Keratinocyte (primary cell): Measurements from ENCODE around the gene TIPARP. TPM values are rescaled to one million over a fixed set of nuclear protein-coding genes. Genes with fewer than 3 reads are reported as not detected.

Source experiments
- DNase-seq: peaks from one replicate; pipeline ENCODE4 v3.0.0-alpha.2; 2011; ENCODE audit warnings: low read depth, missing footprints, low spot score
- FAIRE-seq: peaks from 2 replicates; lab custom pipeline; 2011; peaks lifted over from hg19 to GRCh38; lab: Jason Lieb, UNC
- H2AFZ ChIP-seq: 2 replicates; pipeline ENCODE4 v1.6.0; 2012; ENCODE audit warnings: low read length, control low read depth, inconsistent platforms; ENCODE audit not compliant: control insufficient read depth
- H3K27ac ChIP-seq: 2 replicates; pipeline ENCODE4 v1.5.1; 2011; ENCODE audit warnings: low read length; ENCODE audit not compliant: control insufficient read depth, insufficient read depth
- H3K27me3 ChIP-seq: 3 replicates; pipeline ENCODE4 v1.6.0; 2011; ENCODE audit warnings: low read length; ENCODE audit not compliant: control insufficient read depth, insufficient read depth; ENCODE audit errors: extremely low read depth
- H3K36me3 ChIP-seq, 2 experiments: 2 replicates in 1 of 2; 3 replicates in 1 of 2; pipeline ENCODE4 v1.5.1; 2011; ENCODE audit warnings: low read length in 2 of 2, mild to moderate bottlenecking in 1 of 2; ENCODE audit not compliant: control insufficient read depth in 2 of 2, insufficient read depth in 2 of 2; ENCODE audit errors: extremely low read depth in 1 of 2
- H3K4me1 ChIP-seq: 3 replicates; pipeline ENCODE4 v1.5.1; 2011; ENCODE audit warnings: low read length; ENCODE audit not compliant: control insufficient read depth, insufficient read depth; ENCODE audit errors: extremely low read depth
- H3K4me2 ChIP-seq: 3 replicates; pipeline ENCODE4 v1.6.0; 2011; ENCODE audit warnings: low read depth, low read length; ENCODE audit not compliant: control insufficient read depth, insufficient read depth; ENCODE audit errors: extremely low read depth
- H3K4me3 ChIP-seq, 3 experiments: fragments of 200-600 bp in 1 of 3; sonication (generic) in 1 of 3; 2 replicates in 2 of 3; 3 replicates in 1 of 3; pipeline ENCODE4 v1.5.1; 2011 to 2016; ENCODE audit warnings: low read length in 3 of 3, mild to moderate bottlenecking in 3 of 3, control low read depth in 2 of 3, inconsistent platforms in 1 of 3, low read depth in 1 of 3, mixed read lengths in 1 of 3, mixed run types in 1 of 3, moderate library complexity in 1 of 3; ENCODE audit not compliant: control insufficient read depth in 2 of 3, insufficient read depth in 2 of 3; ENCODE audit errors: extremely low read depth in 1 of 3
- H3K79me2 ChIP-seq: 2 replicates; pipeline ENCODE4 v1.6.0; 2012; ENCODE audit warnings: low read length; ENCODE audit not compliant: control insufficient read depth, insufficient read depth
- H3K9ac ChIP-seq: 3 replicates; pipeline ENCODE4 v1.6.0; 2011; ENCODE audit warnings: low read length; ENCODE audit not compliant: control insufficient read depth, insufficient read depth; ENCODE audit errors: extremely low read depth
- H3K9me1 ChIP-seq: 3 replicates; pipeline ENCODE4 v1.6.0; 2011; ENCODE audit warnings: low read length; ENCODE audit not compliant: control insufficient read depth, insufficient read depth; ENCODE audit errors: extremely low read depth
- H3K9me3 ChIP-seq: 2 replicates; pipeline ENCODE4 v1.5.1; 2012; ENCODE audit warnings: low read depth, low read length; ENCODE audit not compliant: control insufficient read depth
- H4K20me1 ChIP-seq: 3 replicates; pipeline ENCODE4 v1.6.0; 2011; ENCODE audit warnings: low read length; ENCODE audit not compliant: control insufficient read depth, insufficient read depth; ENCODE audit errors: extremely low read depth
- CTCF ChIP-seq, 3 experiments: IDR thresholded peaks in 1 of 3; conservative IDR thresholded peaks in 1 of 3; optimal IDR thresholded peaks in 1 of 3; 2 replicates in 2 of 3; 3 replicates in 1 of 3; pipeline versions ENCODE3 to v1.5.1; 2011; ENCODE audit warnings: low read length in 3 of 3, mild to moderate bottlenecking in 3 of 3, moderate library complexity in 2 of 3, control low read depth in 1 of 3, inconsistent platforms in 1 of 3; ENCODE audit not compliant: insufficient read depth in 2 of 3; ENCODE audit errors: extremely low read depth in 1 of 3
- EZH2 ChIP-seq: IDR thresholded peaks from one replicate; pipeline ENCODE4 v1.6.1; 2012; ENCODE audit warnings: inconsistent platforms, mild to moderate bottlenecking, low read length, moderate library complexity
- dilution Hi-C: fragments of 300-500 bp; cut with MboI; formaldehyde crosslinking; loops from one replicate; pipeline ENCODE4 v1.7.0; 2020; ENCODE audit warnings: low sequenced_read_pairs; ENCODE audit not compliant: extremely low pct_ligation_motif_present
- polyA plus RNA-seq, 5 experiments: library from polyadenylated mRNA; depleted of rRNA in 3 of 5; stranded (reverse) in 3 of 5; stranded (forward) in 1 of 5; unstranded in 1 of 5; fragments of >200 nt; gene quantifications; 1 replicate in 1 of 5; 2 replicates in 3 of 5; 3 replicates in 1 of 5; pipeline versions ENCODE4 v1.2.1 to v1.2.3, GENCODE V29; 2011 to 2012; ENCODE audit warnings: missing spikeins in 2 of 5, low read depth in 1 of 5, low replicate concordance in 1 of 5

The TIPARP gene
- polyA plus RNA-seq, 1 donor (not counting 4 experiments of a cell fraction or from before 2014, with no cell fraction given): 62.0 TPM

GRCh38 chr3:156693166-156693565, 18.8 kb downstream of the TIPARP start:
- Histone ChIP-seq H3K9ac (no peak overlapping the region), H3K36me3 (peaks cover 21 to 40% of the 10 kb centered on the region in 2 experiments), H2AFZ (no peak overlapping the region), H3K27ac (peak overlapping the region; percentile 80), H3K27me3 (no peaks in the 10 kb centered on the region), H3K9me1 (no peaks in the 10 kb centered on the region), H3K4me3 (no peak overlapping the region), H3K4me2 (no peak overlapping the region), H3K4me1 (peaks cover 38% of the 10 kb centered on the region), H4K20me1 (peaks cover 17% of the 10 kb centered on the region), H3K9me3 (no peaks in the 10 kb centered on the region), H3K79me2 (peaks cover 96% of the 10 kb centered on the region)
- dilution Hi-C loops: no loop called here
- FAIRE-seq (no peak), DNase-seq (no peak)
- TF ChIP-seq CTCF (optimal IDR thresholded peaks at IDR 0.05 in 1 of 3, IDR thresholded peaks at IDR 0.05 in 1 of 3, conservative IDR thresholded peaks at IDR 0.05 in 1 of 3; ENCODE audit: extremely low read depth in 1 of 3, insufficient read depth in 2 of 3, low read length in 3 of 3): no peak
- TF ChIP-seq EZH2: no peak

GRCh38 chr3:156694536-156694935, 20.1 kb downstream of the TIPARP start:
- Histone ChIP-seq H3K36me3 (peaks cover 22 to 40% of the 10 kb centered on the region in 2 experiments), H3K4me1 (peaks cover 26% of the 10 kb centered on the region), H3K27ac (no peak overlapping the region), H3K9me1 (no peaks in the 10 kb centered on the region), H4K20me1 (peaks cover 13% of the 10 kb centered on the region), H2AFZ (no peak overlapping the region), H3K9me3 (no peaks in the 10 kb centered on the region), H3K9ac (no peak overlapping the region), H3K4me2 (no peak overlapping the region), H3K27me3 (no peaks in the 10 kb centered on the region), H3K4me3 (no peak overlapping the region), H3K79me2 (peaks cover 95% of the 10 kb centered on the region)
- DNase-seq: no peak
- FAIRE-seq: no peak
- no peak for TF ChIP-seq EZH2
- no peak for TF ChIP-seq CTCF (optimal IDR thresholded peaks at IDR 0.05 in 1 of 3, IDR thresholded peaks at IDR 0.05 in 1 of 3, conservative IDR thresholded peaks at IDR 0.05 in 1 of 3; ENCODE audit: extremely low read depth in 1 of 3, insufficient read depth in 2 of 3, low read length in 3 of 3)
- dilution Hi-C loops: no loop called here
